Measurements from ENCODE around the gene ITGB5. TPM values are rescaled to one million over a fixed set of nuclear protein-coding genes. Genes with fewer than 3 reads are reported as not detected.

Gene ITGB5
- total RNA-seq, 1 experiment from 2014 or later: 146 TPM

DNA sequence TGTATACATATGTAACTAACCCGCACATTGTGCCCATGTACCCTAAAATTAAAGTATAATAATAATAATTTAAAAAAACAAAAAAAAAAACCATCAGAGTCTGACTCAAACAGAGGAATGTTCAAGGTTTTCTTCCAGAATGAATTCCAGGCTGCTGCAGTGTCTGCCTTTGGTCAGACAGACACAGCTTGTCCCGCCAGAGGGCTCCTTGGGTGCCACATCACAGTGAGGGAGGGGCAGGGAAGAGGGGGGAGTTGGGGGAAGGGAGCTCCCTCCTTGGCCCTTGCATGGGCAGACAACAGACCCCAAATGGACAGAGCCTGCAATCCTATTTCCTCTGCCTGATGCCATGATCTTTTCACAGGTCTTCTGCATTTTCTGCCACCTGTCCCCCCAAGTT lies 36.5 kb downstream of the ITGB5 start:
- H3K9me3 ChIP-seq (ENCODE audit: control insufficient read depth, low read depth, low read length): no peaks in the 10 kb centered on the region
- H3K27me3 ChIP-seq (ENCODE audit: insufficient read depth, low read length): no peaks in the 10 kb centered on the region
- Mint-ChIP-seq H3K27ac (no peak overlapping the region; a peak in 1 of 7 replicates), H3K27me3 (ENCODE audit: low read depth) (no peaks in the 10 kb centered on the region), H3K9me3 (no peaks in the 10 kb centered on the region), H3K36me3 (ENCODE audit: insufficient read depth in 1 of 3, low read depth in 3 of 3) (peaks cover 16 to 44% (median 34%) of the 10 kb centered on the region in 3 experiments; a peak in 6 of 7 replicates), H3K4me3 (no peak overlapping the region), H3K4me1 (peaks cover 16% of the 10 kb centered on the region in 2 experiments)
- no peak overlapping the region for H2AK5ac ChIP-seq (ENCODE audit: insufficient read length, low read length)
- no peak overlapping the region for H4K91ac ChIP-seq (ENCODE audit: insufficient read length, low read depth, low read length)
- H2BK5ac ChIP-seq (ENCODE audit: insufficient read length, low read length): no peak overlapping the region
- no peak overlapping the region for H2BK20ac ChIP-seq (ENCODE audit: low read depth, low read length, poor library complexity, severe bottlenecking)
- no peak overlapping the region for H3K14ac ChIP-seq (ENCODE audit: insufficient read depth, low read length)
- no peak for DNase-seq
- H3K9ac ChIP-seq (ENCODE audit: extremely low read depth, insufficient read length, low read length): no peak overlapping the region
- H3K56ac ChIP-seq (ENCODE audit: insufficient read length, low read depth, low read length): no peak overlapping the region
- H2BK12ac ChIP-seq (ENCODE audit: insufficient read length, low read depth, low read length): no peak overlapping the region
- H4K5ac ChIP-seq (ENCODE audit: insufficient read length, low read depth, low read length): no peak overlapping the region
- H3K18ac ChIP-seq (ENCODE audit: insufficient read length, low read depth, low read length): no peak overlapping the region
- no peak overlapping the region for H4K8ac ChIP-seq (replicated peaks; ENCODE audit: insufficient read length, low read depth, low read length)
- no CpG with 5 or more reads among the region's 2 CpGs for WGBS (ENCODE audit: extremely low coverage, insufficient read length, low lambda C conversion rate)
- H2BK120ac ChIP-seq (ENCODE audit: low read depth, low read length, poor library complexity, severe bottlenecking): no peak overlapping the region
- TF ChIP-seq, protein P1, sequence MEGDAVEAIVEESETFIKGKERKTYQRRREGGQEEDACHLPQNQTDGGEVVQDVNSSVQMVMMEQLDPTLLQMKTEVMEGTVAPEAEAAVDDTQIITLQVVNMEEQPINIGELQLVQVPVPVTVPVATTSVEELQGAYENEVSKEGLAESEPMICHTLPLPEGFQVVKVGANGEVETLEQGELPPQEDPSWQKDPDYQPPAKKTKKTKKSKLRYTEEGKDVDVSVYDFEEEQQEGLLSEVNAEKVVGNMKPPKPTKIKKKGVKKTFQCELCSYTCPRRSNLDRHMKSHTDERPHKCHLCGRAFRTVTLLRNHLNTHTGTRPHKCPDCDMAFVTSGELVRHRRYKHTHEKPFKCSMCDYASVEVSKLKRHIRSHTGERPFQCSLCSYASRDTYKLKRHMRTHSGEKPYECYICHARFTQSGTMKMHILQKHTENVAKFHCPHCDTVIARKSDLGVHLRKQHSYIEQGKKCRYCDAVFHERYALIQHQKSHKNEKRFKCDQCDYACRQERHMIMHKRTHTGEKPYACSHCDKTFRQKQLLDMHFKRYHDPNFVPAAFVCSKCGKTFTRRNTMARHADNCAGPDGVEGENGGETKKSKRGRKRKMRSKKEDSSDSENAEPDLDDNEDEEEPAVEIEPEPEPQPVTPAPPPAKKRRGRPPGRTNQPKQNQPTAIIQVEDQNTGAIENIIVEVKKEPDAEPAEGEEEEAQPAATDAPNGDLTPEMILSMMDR (conservative IDR thresholded peaks at IDR 0.05): no peak
- no peaks in the 10 kb centered on the region for H4K20me1 ChIP-seq (ENCODE audit: control insufficient read depth, insufficient read depth, insufficient read length)
- no peak overlapping the region for H3K27ac ChIP-seq (ENCODE audit: insufficient read length, low read depth, low read length)
- H3K4me2 ChIP-seq (ENCODE audit: insufficient read depth, insufficient read length, low read length): no peak overlapping the region
- no peak overlapping the region for H2AFZ ChIP-seq (ENCODE audit: low read length)
- no peak overlapping the region for H3T11ph ChIP-seq (ENCODE audit: low read length)
- no peak overlapping the region for H3K4ac ChIP-seq (ENCODE audit: low read depth, low read length)
- no peak overlapping the region for H2BK15ac ChIP-seq (ENCODE audit: low read depth, low read length)
- H3K79me1 ChIP-seq (ENCODE audit: insufficient read depth, low read depth, low read length, poor library complexity, severe bottlenecking): peaks cover 3% of the 10 kb centered on the region
- H3K23me2 ChIP-seq (ENCODE audit: insufficient read length, low read depth, low read length, poor library complexity, severe bottlenecking): no peaks in the 10 kb centered on the region
- peaks cover 3% of the 10 kb centered on the region; the same call in 1 of the 2 replicates for H3K79me2 ChIP-seq (ENCODE audit: insufficient read depth, low read length)
- no peaks in the 10 kb centered on the region; the same call in 1 of the 2 replicates for H3K4me1 ChIP-seq (ENCODE audit: insufficient read depth, low read length)
- H3K23ac ChIP-seq (ENCODE audit: insufficient read length, low read depth, low read length): no peak overlapping the region
